Measurements from ENCODE around the gene PARVG.

The PARVG gene

GRCh38 chr22:44246615-44247326, 66.0 kb downstream of the PARVG start:
- DNase-seq: no peak

- no peak for DNase-seq
Measured at GRCh38 chr22:44247346-44247745, 66.6 kb downstream of the PARVG start.

- no peak for DNase-seq
Measured at GRCh38 chr22:44247923-44248892, 67.5 kb downstream of the PARVG start.

GRCh38 chr22:44248926-44249325, 68.2 kb downstream of the PARVG start:
- no peak for DNase-seq

GRCh38 chr22:44249376-44250147, 68.8 kb downstream of the PARVG start:
- DNase-seq: no peak

DNA sequence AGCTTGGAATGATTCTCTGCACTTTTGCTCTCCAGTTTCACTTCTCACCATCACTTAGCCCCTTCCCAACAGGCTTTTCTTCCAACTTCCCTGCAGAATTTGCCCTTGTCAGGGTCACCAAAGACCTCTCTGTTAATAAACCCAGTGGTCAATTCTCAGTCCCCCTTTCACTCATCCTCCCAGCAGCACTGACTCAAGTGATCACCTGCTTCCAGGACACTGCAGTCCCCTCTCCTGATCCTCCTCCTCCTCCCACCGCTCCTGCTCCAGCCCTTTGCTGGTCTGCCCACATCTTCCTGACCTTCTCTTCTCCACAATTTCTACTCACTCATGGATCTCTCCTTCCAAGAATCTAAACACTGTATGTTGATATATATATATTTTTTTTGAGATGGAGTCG, 74.1 kb downstream of the PARVG start:
- DNase-seq: no peak

DNA sequence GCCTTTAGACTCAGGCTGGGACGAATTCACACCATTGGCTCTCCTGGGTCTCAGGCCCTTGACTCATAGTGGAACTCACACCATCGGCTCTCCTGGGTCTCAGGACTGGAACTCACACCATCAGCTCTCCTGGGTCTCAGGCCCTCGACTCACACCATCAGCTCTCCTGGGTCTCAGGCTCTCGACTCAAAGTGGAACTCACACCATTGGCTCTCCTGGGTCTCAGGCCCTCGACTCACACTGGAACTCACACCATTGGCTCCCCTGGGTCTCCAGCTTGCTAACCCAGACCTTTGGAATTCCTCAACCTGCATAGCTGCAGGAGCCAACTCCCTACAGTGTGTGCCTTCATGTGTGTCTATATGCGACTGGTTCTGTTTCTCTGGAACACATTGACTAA, 75.4 kb downstream of the PARVG start:
- no peak for DNase-seq

- DNase-seq: no peak
Measured at GRCh38 chr22:44256556-44257485, 76.1 kb downstream of the PARVG start.

All from CD4-positive, alpha-beta T cell treated with Interleukin-10 for 1 hour (primary cell).